Endothelial cell of umbilical vein (primary cell): ENCODE measurements around the gene SYCE1. TPM values are rescaled to one million over a fixed set of nuclear protein-coding genes. Genes with fewer than 3 reads are reported as not detected.

ENCODE experiments used
- BruUV-seq: library from RNA; stranded (reverse); fragments of 400-500 nt; replicated peaks from 2 replicates; lab custom pipeline; 2021; lab: Mats Ljungman, UMichigan
- CTCF ChIA-PET: fragments of 300-600, 350-600 bp; sonication (Branson Sonifier 250); formaldehyde crosslinking; loops from one replicate; lab custom pipeline; 2021; ENCODE audit warnings: antibody characterized with exemption, inconsistent platforms; lab: Charles Lee
- POLR2A ChIA-PET: fragments of 300-600, 350-600 bp; sonication (Branson Sonifier 250); formaldehyde crosslinking; loops from one replicate; lab custom pipeline; 2021; ENCODE audit warnings: antibody characterized with exemption, inconsistent platforms; lab: Charles Lee
- DNase-seq: peaks from one replicate; pipeline ENCODE4 v3.0.0-alpha.2; 2011; ENCODE audit warnings: low read depth, low spot score
- FAIRE-seq: peaks from 2 replicates; lab custom pipeline; 2011; peaks lifted over from hg19 to GRCh38; lab: Jason Lieb, UNC
- H2AFZ ChIP-seq: 2 replicates; pipeline ENCODE4 v1.6.0; 2012; ENCODE audit warnings: low read depth, low read length, control low read depth, inconsistent platforms
- H3K27ac ChIP-seq: 2 replicates; pipeline ENCODE4 v1.5.1; 2011; ENCODE audit warnings: low read depth, mild to moderate bottlenecking, control low read depth, low read length, moderate library complexity; ENCODE audit not compliant: insufficient read depth
- H3K27me3 ChIP-seq, 2 experiments: 2 replicates each; pipeline versions ENCODE4 v1.6.0 to v1.6.1; 2011; ENCODE audit warnings: low read length in 2 of 2, mixed read lengths in 1 of 2; ENCODE audit not compliant: control insufficient read depth in 2 of 2, insufficient read depth in 2 of 2
- H3K36me3 ChIP-seq, 2 experiments: 2 replicates in 1 of 2; 3 replicates in 1 of 2; pipeline ENCODE4 v1.5.1; 2011; ENCODE audit warnings: low read length in 2 of 2, mild to moderate bottlenecking in 1 of 2, moderate library complexity in 1 of 2; ENCODE audit not compliant: control insufficient read depth in 2 of 2, insufficient read depth in 2 of 2; ENCODE audit errors: extremely low read depth in 1 of 2
- H3K4me1 ChIP-seq: 3 replicates; pipeline ENCODE4 v1.5.1; 2011; ENCODE audit warnings: mild to moderate bottlenecking, low read length; ENCODE audit not compliant: control insufficient read depth, insufficient read depth; ENCODE audit errors: extremely low read depth
- H3K4me2 ChIP-seq: 2 replicates; pipeline ENCODE4 v1.6.1; 2011; ENCODE audit warnings: low read length, control low read depth, mixed read lengths; ENCODE audit not compliant: insufficient read depth
- H3K4me3 ChIP-seq, 3 experiments: fragments of 200-600 bp in 1 of 3; sonication (generic), shearing (Covaris generic) in 1 of 3; replicated peaks in 1 of 3; 2 replicates each; pipeline ENCODE4 v1.5.1; 2011 to 2016; ENCODE audit warnings: control low read depth in 3 of 3, low read length in 3 of 3, mild to moderate bottlenecking in 2 of 3, inconsistent platforms in 1 of 3, low read depth in 1 of 3, moderate library complexity in 1 of 3; ENCODE audit not compliant: insufficient read depth in 1 of 3
- H3K79me2 ChIP-seq: 2 replicates; pipeline ENCODE4 v1.6.0; 2012; ENCODE audit warnings: low read length, inconsistent platforms; ENCODE audit not compliant: control insufficient read depth, insufficient read depth
- H3K9ac ChIP-seq: replicated peaks from 2 replicates; pipeline ENCODE3; 2011; ENCODE audit warnings: low read length, control low read depth; ENCODE audit not compliant: insufficient read depth; ENCODE audit errors: extremely low read depth
- H3K9me1 ChIP-seq: replicated peaks from 3 replicates; pipeline ENCODE4 v1.6.0; 2011; ENCODE audit warnings: mild to moderate bottlenecking, low read length; ENCODE audit not compliant: control insufficient read depth, insufficient read depth; ENCODE audit errors: extremely low read depth
- H3K9me3 ChIP-seq: replicated peaks from 2 replicates; pipeline ENCODE4 v1.5.1; 2012; ENCODE audit warnings: low read length, inconsistent platforms; ENCODE audit not compliant: control insufficient read depth, insufficient read depth
- H4K20me1 ChIP-seq: replicated peaks from 2 replicates; pipeline ENCODE3; 2011; ENCODE audit warnings: mild to moderate bottlenecking, low read length; ENCODE audit not compliant: control insufficient read depth, insufficient read depth; ENCODE audit errors: extremely low read depth
- CTCF ChIP-seq, 2 donors: IDR thresholded peaks; 1 replicate in 1 of 2; 2 replicates in 1 of 2; pipeline ENCODE4 v1.5.1; 2011; ENCODE audit warnings: low read length in 2 of 2, mild to moderate bottlenecking in 2 of 2, moderate library complexity in 2 of 2, control low read depth in 1 of 2, inconsistent platforms in 1 of 2, low read depth in 1 of 2; ENCODE audit not compliant: insufficient read depth in 1 of 2; ENCODE audit errors: extremely low read depth in 1 of 2
- EZH2 ChIP-seq: IDR thresholded peaks from 2 replicates; pipeline ENCODE4 v1.6.1; 2012; ENCODE audit warnings: borderline replicate concordance, low read depth, mild to moderate bottlenecking, moderate library complexity, low read length, inconsistent platforms; ENCODE audit not compliant: severe bottlenecking
- GATA2 ChIP-seq: IDR thresholded peaks from 2 replicates; pipeline ENCODE4 v1.7.0; 2011; ENCODE audit warnings: low read depth, mild to moderate bottlenecking, moderate library complexity, mixed read lengths, low read length; ENCODE audit not compliant: insufficient read length, insufficient read depth
- JUN ChIP-seq: IDR thresholded peaks from 2 replicates; pipeline ENCODE4 v1.6.1; 2011; ENCODE audit warnings: borderline replicate concordance, low read depth; ENCODE audit not compliant: insufficient read length, insufficient read depth
- MAX ChIP-seq: IDR thresholded peaks from 2 replicates; pipeline ENCODE4 v1.6.1; 2011; ENCODE audit not compliant: insufficient read depth, insufficient read length
- MYC ChIP-seq: IDR thresholded peaks from one replicate; pipeline ENCODE4 v1.6.1; 2011; ENCODE audit warnings: mild to moderate bottlenecking, low read depth, low read length
- POLR2A ChIP-seq: IDR thresholded peaks from 2 replicates; pipeline ENCODE4 v1.6.1; 2012; ENCODE audit warnings: low read depth, mild to moderate bottlenecking, control low read depth, low read length
- POLR2AphosphoS5 ChIP-seq: IDR thresholded peaks from 2 replicates; pipeline ENCODE4 v1.6.1; 2012; ENCODE audit warnings: low read depth, mild to moderate bottlenecking, control low read depth, low read length, moderate library complexity; ENCODE audit not compliant: insufficient read depth
- dilution Hi-C: fragments of 300-500 bp; cut with MboI; formaldehyde crosslinking; loops from one replicate; pipeline ENCODE4 v1.15.0; 2019; ENCODE audit warnings: low sequenced_read_pairs; ENCODE audit not compliant: extremely low pct_ligation_motif_present
- intact Hi-C: fragments of 100-400 bp; cut with micrococcal nuclease; formaldehyde crosslinking; loops from one replicate; pipeline ENCODE4 v1.10.0; 2022
- polyA plus RNA-seq, 4 experiments: library from polyadenylated mRNA; depleted of rRNA in 3 of 4; stranded (reverse) in 3 of 4; unstranded in 1 of 4; fragments of >200 nt; gene quantifications; 2 replicates each; pipeline versions ENCODE4 v1.2.1 to v1.2.3, GENCODE V29; 2011 to 2012; ENCODE audit warnings: missing spikeins in 1 of 4
- total RNA-seq: library from RNA; stranded (reverse); gene quantifications from 2 replicates; pipeline ENCODE4 v1.2.3, GENCODE V29; 2021

The SYCE1 gene
- total and polyA plus RNA-seq, 2 donors (not counting 3 experiments of a cell fraction or from before 2014, with no cell fraction given), result not detected

GRCh38 chr10:133567119-133567518 lies 1.7 kb upstream of the SYCE1 start:
- Histone ChIP-seq H3K9me3 (no peaks in the 10 kb centered on the region), H3K36me3 (no peaks in the 10 kb centered on the region), H3K27ac (no peak overlapping the region), H2AFZ (no peak overlapping the region), H3K4me2 (no peak overlapping the region), H4K20me1 (no peaks in the 10 kb centered on the region), H3K4me1 (no peaks in the 10 kb centered on the region), H3K27me3 (no peaks in the 10 kb centered on the region), H3K9ac (no peak overlapping the region), H3K9me1 (no peaks in the 10 kb centered on the region), H3K4me3 (no peak overlapping the region), H3K79me2 (no peaks in the 10 kb centered on the region)
- intact Hi-C loops (no loop called here), dilution Hi-C loops (no loop called here)
- POLR2A ChIA-PET, result no interaction called here
- no peak for DNase-seq
- CTCF ChIA-PET, result no interaction called here
- no peak for TF ChIP-seq MAX
- no peak for TF ChIP-seq POLR2AphosphoS5
- no peak for TF ChIP-seq MYC
- no peak for TF ChIP-seq CTCF (IDR thresholded peaks at IDR 0.05; ENCODE audit: extremely low read depth in 1 of 2, insufficient read depth in 1 of 2, low read depth in 1 of 2, low read length in 2 of 2)
- TF ChIP-seq JUN, result no peak
- no peak for TF ChIP-seq EZH2
- no peak for TF ChIP-seq POLR2A
- no peak for TF ChIP-seq GATA2
- no TSS peak for BruUV-seq
- FAIRE-seq, result no peak
